Caco-2 (cell line): ENCODE results near the gene AADACL3. TPM values are rescaled to one million over a fixed set of nuclear protein-coding genes. Genes with fewer than 3 reads are reported as not detected.

ENCODE experiments used
- BruUV-seq: library from RNA; stranded (reverse); fragments of 400-500 nt; replicated peaks from 2 replicates; lab custom pipeline; 2021; lab: Mats Ljungman, UMichigan
- CTCF ChIA-PET: fragments of 300-600 bp; sonication (Branson Sonifier 250); formaldehyde crosslinking; loops from one replicate; lab custom pipeline; 2022; ENCODE audit warnings: antibody characterized with exemption; lab: Charles Lee
- POLR2A ChIA-PET: fragments of 300-600 bp; sonication (Branson Sonifier 250); formaldehyde crosslinking; loops from one replicate; lab custom pipeline; 2022; ENCODE audit warnings: antibody characterized with exemption; lab: Charles Lee
- DNase-seq, 2 experiments: peaks; one replicate each; pipeline versions ENCODE4 v3.0.0 to v3.0.0-alpha.2; 2020 to 2022
- H3K27me3 ChIP-seq: replicated peaks from 2 replicates; pipeline ENCODE4 v1.6.0; 2011; ENCODE audit warnings: low read length; ENCODE audit not compliant: control insufficient read depth, insufficient read depth
- H3K36me3 ChIP-seq: 2 replicates; pipeline ENCODE4 v1.5.1; 2011; ENCODE audit warnings: low read length; ENCODE audit not compliant: control insufficient read depth, insufficient read depth
- H3K4me1 ChIP-seq: fragments of 250-450 bp; sonication (Bioruptor Pico); 2 replicates; pipeline ENCODE4 v1.5.1; 2020; ENCODE audit warnings: mild to moderate bottlenecking
- H3K4me3 ChIP-seq: 2 replicates; pipeline ENCODE4 v1.5.1; 2011; ENCODE audit warnings: low read depth, mild to moderate bottlenecking, control low read depth, low read length
- H3K9me3 ChIP-seq: fragments of 250-450 bp; sonication (Bioruptor Pico); 2 replicates; pipeline ENCODE4 v1.5.1; 2020; ENCODE audit warnings: mild to moderate bottlenecking, moderate library complexity
- H3K27ac Mint-ChIP-seq: one replicate; pipeline ENCODE4 v1.8.0; 2022; ENCODE audit warnings: mixed read lengths; ENCODE audit not compliant: unreplicated experiment
- H3K27me3 Mint-ChIP-seq: one replicate; pipeline ENCODE4 v1.8.0; 2022; ENCODE audit warnings: mixed read lengths; ENCODE audit not compliant: insufficient read depth, unreplicated experiment
- H3K36me3 Mint-ChIP-seq: one replicate; pipeline ENCODE4 v1.8.0; 2022; ENCODE audit warnings: mild to moderate bottlenecking, mixed read lengths; ENCODE audit not compliant: insufficient read depth, unreplicated experiment
- H3K4me1 Mint-ChIP-seq: one replicate; pipeline ENCODE4 v1.8.0; 2022; ENCODE audit warnings: low read depth, mixed read lengths; ENCODE audit not compliant: unreplicated experiment
- H3K4me3 Mint-ChIP-seq: one replicate; pipeline ENCODE4 v1.8.0; 2022; ENCODE audit warnings: mild to moderate bottlenecking, moderate library complexity, mixed read lengths; ENCODE audit not compliant: unreplicated experiment
- H3K9me3 Mint-ChIP-seq: one replicate; pipeline ENCODE4 v1.8.0; 2022; ENCODE audit warnings: mixed read lengths; ENCODE audit not compliant: unreplicated experiment
- CTCF ChIP-seq, 2 experiments: fragments of 200-600 bp in 1 of 2; IDR thresholded peaks; 1 replicate in 1 of 2; 2 replicates in 1 of 2; pipeline versions ENCODE4 v1.5.1 to v1.8.0; 2011 to 2022; ENCODE audit warnings: antibody characterized with exemption in 1 of 2, control low read depth in 1 of 2, inconsistent platforms in 1 of 2, low read depth in 1 of 2, low read length in 1 of 2, mild to moderate bottlenecking in 1 of 2, moderate library complexity in 1 of 2; ENCODE audit not compliant: insufficient read depth in 1 of 2, severe bottlenecking in 1 of 2, unreplicated experiment in 1 of 2
- intact Hi-C: fragments of 100-400 bp; cut with micrococcal nuclease; formaldehyde crosslinking; loops from one replicate; pipeline ENCODE4 v1.10.0; 2022; ENCODE audit not compliant: unreplicated experiment
- total RNA-seq: library from RNA; stranded (reverse); gene quantifications from 2 replicates; pipeline ENCODE4 v1.2.3, GENCODE V29; 2022

AADACL3 gene
- total RNA-seq, 1 experiment from 2014 or later = not detected

GRCh38 chr1:12760256-12760795, 44.4 kb downstream of the AADACL3 start:
- no peaks in the 10 kb centered on the region for H3K27me3 ChIP-seq
- peaks cover 4% of the 10 kb centered on the region for H3K27me3 Mint-ChIP-seq
- H3K27ac Mint-ChIP-seq = no peak overlapping the region
- H3K4me3 Mint-ChIP-seq = no peak overlapping the region
- peaks cover 6% of the 10 kb centered on the region for H3K4me1 Mint-ChIP-seq
- H3K36me3 Mint-ChIP-seq = no peaks in the 10 kb centered on the region
- no peaks in the 10 kb centered on the region for H3K9me3 ChIP-seq
- H3K4me3 ChIP-seq = no peak overlapping the region
- CTCF ChIA-PET = no interaction called here
- DNase-seq = peak in 1 of 2 experiments; percentile 8
- H3K36me3 ChIP-seq = no peaks in the 10 kb centered on the region
- peak in 1 of 2 experiments; percentile 12 for TF ChIP-seq CTCF (IDR thresholded peaks at IDR 0.05; ENCODE audit: insufficient read depth in 1 of 2, low read depth in 1 of 2, low read length in 1 of 2, severe bottlenecking in 1 of 2, unreplicated experiment in 1 of 2)
- POLR2A ChIA-PET = no interaction called here
- no TSS peak for BruUV-seq
- H3K4me1 ChIP-seq = no peaks in the 10 kb centered on the region
- no peaks in the 10 kb centered on the region for H3K9me3 Mint-ChIP-seq
- intact Hi-C loops = no loop called here

GRCh38 chr1:12761781-12762180, 45.9 kb downstream of the AADACL3 start:
- H3K27me3 ChIP-seq = no peaks in the 10 kb centered on the region
- no peaks in the 10 kb centered on the region for H3K4me1 ChIP-seq
- H3K4me3 ChIP-seq = no peak overlapping the region
- Mint-ChIP-seq H3K36me3 (no peaks in the 10 kb centered on the region), H3K9me3 (no peaks in the 10 kb centered on the region), H3K4me3 (no peak overlapping the region), H3K27ac (no peak overlapping the region), H3K27me3 (peaks cover 4% of the 10 kb centered on the region), H3K4me1 (peaks cover 6% of the 10 kb centered on the region)
- intact Hi-C loops = no loop called here
- H3K9me3 ChIP-seq = no peaks in the 10 kb centered on the region
- DNase-seq = no peak
- ChIA-PET CTCF (no interaction called here), POLR2A (no interaction called here)
- no peak for TF ChIP-seq CTCF (IDR thresholded peaks at IDR 0.05; ENCODE audit: insufficient read depth in 1 of 2, low read depth in 1 of 2, low read length in 1 of 2, severe bottlenecking in 1 of 2, unreplicated experiment in 1 of 2)
- no TSS peak for BruUV-seq
- H3K36me3 ChIP-seq = no peaks in the 10 kb centered on the region

- ChIA-PET POLR2A (interaction anchor here (0.7 kb wide), 1 partner anchor 621 kb away, joined by 6 read pairs; no protein-coding TSS in a partner anchor), CTCF (no interaction called here)
- Mint-ChIP-seq H3K9me3 (no peaks in the 10 kb centered on the region), H3K4me1 (peaks cover 6% of the 10 kb centered on the region), H3K4me3 (no peak overlapping the region), H3K27ac (no peak overlapping the region), H3K36me3 (no peaks in the 10 kb centered on the region), H3K27me3 (peaks cover 4% of the 10 kb centered on the region)
- H3K27me3 ChIP-seq = no peaks in the 10 kb centered on the region
- intact Hi-C loops = no loop called here
- DNase-seq = no peak
- no peaks in the 10 kb centered on the region for H3K9me3 ChIP-seq
- H3K4me3 ChIP-seq = no peak overlapping the region
- H3K36me3 ChIP-seq = no peaks in the 10 kb centered on the region
- TF ChIP-seq CTCF (IDR thresholded peaks at IDR 0.05; ENCODE audit: insufficient read depth in 1 of 2, low read depth in 1 of 2, low read length in 1 of 2, severe bottlenecking in 1 of 2, unreplicated experiment in 1 of 2) = no peak
- no TSS peak for BruUV-seq
- no peaks in the 10 kb centered on the region for H3K4me1 ChIP-seq
These were observed 46.9 kb downstream of the AADACL3 start for GRCh38 chr1:12762766-12763165.
